ENCODE data around the gene A3GALT2. TPM values are rescaled to one million over a fixed set of nuclear protein-coding genes. Genes with fewer than 3 reads are reported as not detected.

A3GALT2 gene
- total and polyA plus RNA-seq, 4 donors = not detected

DNA sequence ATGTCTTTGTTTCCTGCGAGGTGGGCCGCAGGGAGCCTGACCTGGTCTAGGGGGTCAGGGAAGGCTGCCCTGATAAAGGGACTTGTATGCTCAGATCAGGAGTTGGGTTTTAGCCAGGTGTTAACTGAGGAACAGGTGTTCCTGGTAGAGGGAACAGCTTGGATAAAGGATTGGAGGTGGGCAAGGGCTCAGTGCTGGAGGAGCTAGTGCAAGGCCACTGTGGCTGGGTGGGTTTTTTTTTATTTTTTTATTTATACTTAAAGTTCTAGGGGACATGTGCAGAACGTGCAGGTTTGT is 31.1 kb downstream of the A3GALT2 start:
- Histone ChIP-seq H3K9ac (ENCODE audit: low read depth in 1 of 2, low read length in 2 of 2) (no peak overlapping the region), H3K27ac (ENCODE audit: low read depth in 1 of 2, low read length in 2 of 2) (no peak overlapping the region), H3K4me3 (ENCODE audit: low read depth in 1 of 3, low read length in 3 of 3) (no peak overlapping the region), H3K27me3 (ENCODE audit: control insufficient read depth in 4 of 4, insufficient read depth in 4 of 4, low read length in 3 of 4) (no peaks in the 10 kb centered on the region), H3K4me1 (ENCODE audit: control insufficient read depth in 4 of 4, insufficient read depth in 4 of 4, low read length in 3 of 4) (peaks cover 0 to 2% (median 0%) of the 10 kb centered on the region in 4 donors), H3K9me3 (ENCODE audit: control insufficient read depth in 4 of 4, low read length in 3 of 4) (no peaks in the 10 kb centered on the region), H3K36me3 (ENCODE audit: control insufficient read depth in 4 of 4, insufficient read depth in 3 of 4, low read depth in 1 of 4, low read length in 3 of 4) (peaks cover 0 to 13% (median 11%) of the 10 kb centered on the region in 4 donors)
- WGBS = 93% methylated on average over 3 of the region's 3 CpGs
- no peak for TF ChIP-seq NR2F2 (IDR thresholded peaks at IDR 0.05)
- no peak for TF ChIP-seq TAF1 (conservative IDR thresholded peaks at IDR 0.05)
- no peak for TF ChIP-seq HNF4G (IDR thresholded peaks at IDR 0.05)
- no peak for TF ChIP-seq RAD21 (IDR thresholded peaks at IDR 0.05)
- TF ChIP-seq SP1 (IDR thresholded peaks at IDR 0.05) = no peak
- TF ChIP-seq YY1 (IDR thresholded peaks at IDR 0.05) = no peak
- TF ChIP-seq EGR1 (IDR thresholded peaks at IDR 0.05; ENCODE audit: low read depth in 2 of 2) = no peak
- TF ChIP-seq GABPA (IDR thresholded peaks at IDR 0.05 in 1 of 2, conservative IDR thresholded peaks at IDR 0.05 in 1 of 2) = no peak
- TF ChIP-seq, protein P1, sequence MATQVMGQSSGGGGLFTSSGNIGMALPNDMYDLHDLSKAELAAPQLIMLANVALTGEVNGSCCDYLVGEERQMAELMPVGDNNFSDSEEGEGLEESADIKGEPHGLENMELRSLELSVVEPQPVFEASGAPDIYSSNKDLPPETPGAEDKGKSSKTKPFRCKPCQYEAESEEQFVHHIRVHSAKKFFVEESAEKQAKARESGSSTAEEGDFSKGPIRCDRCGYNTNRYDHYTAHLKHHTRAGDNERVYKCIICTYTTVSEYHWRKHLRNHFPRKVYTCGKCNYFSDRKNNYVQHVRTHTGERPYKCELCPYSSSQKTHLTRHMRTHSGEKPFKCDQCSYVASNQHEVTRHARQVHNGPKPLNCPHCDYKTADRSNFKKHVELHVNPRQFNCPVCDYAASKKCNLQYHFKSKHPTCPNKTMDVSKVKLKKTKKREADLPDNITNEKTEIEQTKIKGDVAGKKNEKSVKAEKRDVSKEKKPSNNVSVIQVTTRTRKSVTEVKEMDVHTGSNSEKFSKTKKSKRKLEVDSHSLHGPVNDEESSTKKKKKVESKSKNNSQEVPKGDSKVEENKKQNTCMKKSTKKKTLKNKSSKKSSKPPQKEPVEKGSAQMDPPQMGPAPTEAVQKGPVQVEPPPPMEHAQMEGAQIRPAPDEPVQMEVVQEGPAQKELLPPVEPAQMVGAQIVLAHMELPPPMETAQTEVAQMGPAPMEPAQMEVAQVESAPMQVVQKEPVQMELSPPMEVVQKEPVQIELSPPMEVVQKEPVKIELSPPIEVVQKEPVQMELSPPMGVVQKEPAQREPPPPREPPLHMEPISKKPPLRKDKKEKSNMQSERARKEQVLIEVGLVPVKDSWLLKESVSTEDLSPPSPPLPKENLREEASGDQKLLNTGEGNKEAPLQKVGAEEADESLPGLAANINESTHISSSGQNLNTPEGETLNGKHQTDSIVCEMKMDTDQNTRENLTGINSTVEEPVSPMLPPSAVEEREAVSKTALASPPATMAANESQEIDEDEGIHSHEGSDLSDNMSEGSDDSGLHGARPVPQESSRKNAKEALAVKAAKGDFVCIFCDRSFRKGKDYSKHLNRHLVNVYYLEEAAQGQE (IDR thresholded peaks at IDR 0.05) = no peak
- no peak for TF ChIP-seq FOXA2 (IDR thresholded peaks at IDR 0.05)
- TF ChIP-seq, protein P2, sequence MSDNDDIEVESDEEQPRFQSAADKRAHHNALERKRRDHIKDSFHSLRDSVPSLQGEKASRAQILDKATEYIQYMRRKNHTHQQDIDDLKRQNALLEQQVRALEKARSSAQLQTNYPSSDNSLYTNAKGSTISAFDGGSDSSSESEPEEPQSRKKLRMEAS (IDR thresholded peaks at IDR 0.05) = no peak
- TF ChIP-seq JUND (IDR thresholded peaks at IDR 0.05) = no peak
- no peak for TF ChIP-seq FOXA1 (IDR thresholded peaks at IDR 0.05)
- TF ChIP-seq, protein P3, sequence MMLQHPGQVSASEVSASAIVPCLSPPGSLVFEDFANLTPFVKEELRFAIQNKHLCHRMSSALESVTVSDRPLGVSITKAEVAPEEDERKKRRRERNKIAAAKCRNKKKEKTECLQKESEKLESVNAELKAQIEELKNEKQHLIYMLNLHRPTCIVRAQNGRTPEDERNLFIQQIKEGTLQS (IDR thresholded peaks at IDR 0.05) = no peak
- no peak for TF ChIP-seq HNF4A (conservative IDR thresholded peaks at IDR 0.05)
- TF ChIP-seq, protein P4, sequence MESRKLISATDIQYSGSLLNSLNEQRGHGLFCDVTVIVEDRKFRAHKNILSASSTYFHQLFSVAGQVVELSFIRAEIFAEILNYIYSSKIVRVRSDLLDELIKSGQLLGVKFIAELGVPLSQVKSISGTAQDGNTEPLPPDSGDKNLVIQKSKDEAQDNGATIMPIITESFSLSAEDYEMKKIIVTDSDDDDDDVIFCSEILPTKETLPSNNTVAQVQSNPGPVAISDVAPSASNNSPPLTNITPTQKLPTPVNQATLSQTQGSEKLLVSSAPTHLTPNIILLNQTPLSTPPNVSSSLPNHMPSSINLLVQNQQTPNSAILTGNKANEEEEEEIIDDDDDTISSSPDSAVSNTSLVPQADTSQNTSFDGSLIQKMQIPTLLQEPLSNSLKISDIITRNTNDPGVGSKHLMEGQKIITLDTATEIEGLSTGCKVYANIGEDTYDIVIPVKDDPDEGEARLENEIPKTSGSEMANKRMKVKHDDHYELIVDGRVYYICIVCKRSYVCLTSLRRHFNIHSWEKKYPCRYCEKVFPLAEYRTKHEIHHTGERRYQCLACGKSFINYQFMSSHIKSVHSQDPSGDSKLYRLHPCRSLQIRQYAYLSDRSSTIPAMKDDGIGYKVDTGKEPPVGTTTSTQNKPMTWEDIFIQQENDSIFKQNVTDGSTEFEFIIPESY (IDR thresholded peaks at IDR 0.05) = no peak
- no peak for TF ChIP-seq RXRA (IDR thresholded peaks at IDR 0.05)
- TF ChIP-seq, protein P5, sequence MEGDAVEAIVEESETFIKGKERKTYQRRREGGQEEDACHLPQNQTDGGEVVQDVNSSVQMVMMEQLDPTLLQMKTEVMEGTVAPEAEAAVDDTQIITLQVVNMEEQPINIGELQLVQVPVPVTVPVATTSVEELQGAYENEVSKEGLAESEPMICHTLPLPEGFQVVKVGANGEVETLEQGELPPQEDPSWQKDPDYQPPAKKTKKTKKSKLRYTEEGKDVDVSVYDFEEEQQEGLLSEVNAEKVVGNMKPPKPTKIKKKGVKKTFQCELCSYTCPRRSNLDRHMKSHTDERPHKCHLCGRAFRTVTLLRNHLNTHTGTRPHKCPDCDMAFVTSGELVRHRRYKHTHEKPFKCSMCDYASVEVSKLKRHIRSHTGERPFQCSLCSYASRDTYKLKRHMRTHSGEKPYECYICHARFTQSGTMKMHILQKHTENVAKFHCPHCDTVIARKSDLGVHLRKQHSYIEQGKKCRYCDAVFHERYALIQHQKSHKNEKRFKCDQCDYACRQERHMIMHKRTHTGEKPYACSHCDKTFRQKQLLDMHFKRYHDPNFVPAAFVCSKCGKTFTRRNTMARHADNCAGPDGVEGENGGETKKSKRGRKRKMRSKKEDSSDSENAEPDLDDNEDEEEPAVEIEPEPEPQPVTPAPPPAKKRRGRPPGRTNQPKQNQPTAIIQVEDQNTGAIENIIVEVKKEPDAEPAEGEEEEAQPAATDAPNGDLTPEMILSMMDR (IDR thresholded peaks at IDR 0.05; ENCODE audit: low read depth, low read length, missing input control) = no peak
- DNase-seq (ENCODE audit: low spot score) = no peak
